OCI-LY1 (cell line): ENCODE results near the gene CHRND.

Experiments used
- CTCF ChIP-seq: fragments of 200-600 bp; sonication (generic), shearing (Covaris generic); IDR thresholded peaks from 2 replicates; pipeline ENCODE4 v1.5.1; 2017; ENCODE audit warnings: mild to moderate bottlenecking, antibody characterized with exemption, low read length, moderate library complexity, mixed read lengths
- EZH2 ChIP-seq: fragments of 200-600 bp; sonication (generic), shearing (Covaris generic); IDR thresholded peaks from 2 replicates; pipeline ENCODE4 v1.8.0; 2017; ENCODE audit warnings: borderline replicate concordance, mixed run types, mild to moderate bottlenecking, antibody characterized with exemption, low read length, moderate library complexity, mixed read lengths

- TF ChIP-seq CTCF (no peak), EZH2 (no peak)
Observed at GRCh38 chr2:232527905-232528470, 2.0 kb downstream of the CHRND start.
